ENCODE data around the gene LTBP2. TPM values are rescaled to one million over a fixed set of nuclear protein-coding genes. Genes with fewer than 3 reads are reported as not detected.

LTBP2 gene
- total and polyA plus RNA-seq, 2 of the 13 experiments (the other 11 are each of a cell fraction or from before 2014, with no cell fraction given), result 0.20 to 0.41 TPM

DNA sequence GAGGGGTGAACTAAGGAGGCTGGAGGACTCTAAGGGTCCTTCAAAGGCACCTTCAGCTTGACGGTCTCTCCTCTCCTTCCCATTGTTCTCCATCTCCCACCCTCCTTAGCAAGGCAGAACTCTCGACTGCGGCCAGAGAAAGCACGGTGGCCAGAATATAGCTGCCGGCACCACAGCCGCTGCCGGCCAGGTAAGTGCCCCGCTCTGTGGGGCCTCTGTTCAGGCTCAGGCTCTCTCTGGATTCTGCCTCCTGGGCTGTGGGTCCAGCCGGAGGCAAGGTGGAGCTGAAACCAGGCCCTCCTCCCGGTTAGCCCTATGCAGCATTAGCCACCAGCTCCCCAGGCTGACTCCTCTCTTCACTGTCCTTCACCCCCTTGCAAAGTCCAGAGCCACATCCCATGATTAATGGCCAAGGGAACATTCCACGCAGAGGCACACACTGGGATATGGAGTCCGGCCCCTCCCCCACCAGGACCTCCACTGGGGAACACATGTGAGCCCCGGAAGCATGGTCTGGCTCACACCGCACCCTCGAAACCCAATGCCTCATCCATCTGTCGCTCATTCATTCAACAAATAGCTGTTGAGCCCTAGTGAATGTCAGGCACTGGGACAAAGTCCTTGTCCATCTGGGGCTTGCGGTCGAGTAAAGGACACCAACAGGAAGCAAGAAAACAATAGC lies 25.2 kb downstream of the LTBP2 start (continued):
- TF ChIP-seq, protein P1, sequence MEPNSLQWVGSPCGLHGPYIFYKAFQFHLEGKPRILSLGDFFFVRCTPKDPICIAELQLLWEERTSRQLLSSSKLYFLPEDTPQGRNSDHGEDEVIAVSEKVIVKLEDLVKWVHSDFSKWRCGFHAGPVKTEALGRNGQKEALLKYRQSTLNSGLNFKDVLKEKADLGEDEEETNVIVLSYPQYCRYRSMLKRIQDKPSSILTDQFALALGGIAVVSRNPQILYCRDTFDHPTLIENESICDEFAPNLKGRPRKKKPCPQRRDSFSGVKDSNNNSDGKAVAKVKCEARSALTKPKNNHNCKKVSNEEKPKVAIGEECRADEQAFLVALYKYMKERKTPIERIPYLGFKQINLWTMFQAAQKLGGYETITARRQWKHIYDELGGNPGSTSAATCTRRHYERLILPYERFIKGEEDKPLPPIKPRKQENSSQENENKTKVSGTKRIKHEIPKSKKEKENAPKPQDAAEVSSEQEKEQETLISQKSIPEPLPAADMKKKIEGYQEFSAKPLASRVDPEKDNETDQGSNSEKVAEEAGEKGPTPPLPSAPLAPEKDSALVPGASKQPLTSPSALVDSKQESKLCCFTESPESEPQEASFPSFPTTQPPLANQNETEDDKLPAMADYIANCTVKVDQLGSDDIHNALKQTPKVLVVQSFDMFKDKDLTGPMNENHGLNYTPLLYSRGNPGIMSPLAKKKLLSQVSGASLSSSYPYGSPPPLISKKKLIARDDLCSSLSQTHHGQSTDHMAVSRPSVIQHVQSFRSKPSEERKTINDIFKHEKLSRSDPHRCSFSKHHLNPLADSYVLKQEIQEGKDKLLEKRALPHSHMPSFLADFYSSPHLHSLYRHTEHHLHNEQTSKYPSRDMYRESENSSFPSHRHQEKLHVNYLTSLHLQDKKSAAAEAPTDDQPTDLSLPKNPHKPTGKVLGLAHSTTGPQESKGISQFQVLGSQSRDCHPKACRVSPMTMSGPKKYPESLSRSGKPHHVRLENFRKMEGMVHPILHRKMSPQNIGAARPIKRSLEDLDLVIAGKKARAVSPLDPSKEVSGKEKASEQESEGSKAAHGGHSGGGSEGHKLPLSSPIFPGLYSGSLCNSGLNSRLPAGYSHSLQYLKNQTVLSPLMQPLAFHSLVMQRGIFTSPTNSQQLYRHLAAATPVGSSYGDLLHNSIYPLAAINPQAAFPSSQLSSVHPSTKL (CRISPR knock-in tag; IDR thresholded peaks at IDR 0.05), result 0 out of 2 replicates have a peak, but pooled peaks have one; percentile 22
- TF ChIP-seq GABPA (IDR thresholded peaks at IDR 0.05; ENCODE audit: low read depth, low read length) (no peak), GABPA (CRISPR knock-in tag; IDR thresholded peaks at IDR 0.05; ENCODE audit: low read depth) (no peak), ZNF614 (CRISPR knock-in tag; IDR thresholded peaks at IDR 0.05; ENCODE audit: borderline replicate concordance) (0 out of 2 replicates have a peak, but pooled peaks have one; percentile 13), ESRRA (CRISPR knock-in tag; IDR thresholded peaks at IDR 0.05; ENCODE audit: low read depth) (peak; percentile 83), ETV5 (CRISPR knock-in tag; IDR thresholded peaks at IDR 0.05; ENCODE audit: borderline replicate concordance) (peak; percentile 50; the same call in 1 of the 2 replicates), ZNF234 (CRISPR knock-in tag; conservative IDR thresholded peaks at IDR 0.05) (no peak), TEAD3 (CRISPR knock-in tag; optimal IDR thresholded peaks at IDR 0.05; ENCODE audit: borderline replicate concordance) (peak; percentile 28), POLR2G (IDR thresholded peaks at IDR 0.05; ENCODE audit: low read depth, low read length) (no peak), RXRA (CRISPR knock-in tag; IDR thresholded peaks at IDR 0.05) (0 out of 2 replicates have a peak, but pooled peaks have one; percentile 29)
- TF ChIP-seq, protein P2, sequence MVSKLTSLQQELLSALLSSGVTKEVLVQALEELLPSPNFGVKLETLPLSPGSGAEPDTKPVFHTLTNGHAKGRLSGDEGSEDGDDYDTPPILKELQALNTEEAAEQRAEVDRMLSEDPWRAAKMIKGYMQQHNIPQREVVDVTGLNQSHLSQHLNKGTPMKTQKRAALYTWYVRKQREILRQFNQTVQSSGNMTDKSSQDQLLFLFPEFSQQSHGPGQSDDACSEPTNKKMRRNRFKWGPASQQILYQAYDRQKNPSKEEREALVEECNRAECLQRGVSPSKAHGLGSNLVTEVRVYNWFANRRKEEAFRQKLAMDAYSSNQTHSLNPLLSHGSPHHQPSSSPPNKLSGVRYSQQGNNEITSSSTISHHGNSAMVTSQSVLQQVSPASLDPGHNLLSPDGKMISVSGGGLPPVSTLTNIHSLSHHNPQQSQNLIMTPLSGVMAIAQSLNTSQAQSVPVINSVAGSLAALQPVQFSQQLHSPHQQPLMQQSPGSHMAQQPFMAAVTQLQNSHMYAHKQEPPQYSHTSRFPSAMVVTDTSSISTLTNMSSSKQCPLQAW (CRISPR knock-in tag; IDR thresholded peaks at IDR 0.05), result 0 out of 2 replicates have a peak, but pooled peaks have one; percentile 17

All from HepG2 (cell line).